HG03439 (cell line): ENCODE data around the gene ZNF320.
A peak's percentile ranks its signal among the peaks of the same experiment; 100 is the strongest.
"Not testable (repeated sequence)": the region's sequence is repeated elsewhere in the genome, so short reads cannot be mapped to it uniquely, and the experiment has no call there.

ENCODE experiments used
- ATAC-seq: cut with Tn5 transposase; IDR thresholded peaks from one replicate; pipeline ENCODE4 v1.9.1; 2021; ENCODE audit warnings: mild to moderate bottlenecking, moderate library complexity; ENCODE audit not compliant: unreplicated experiment

Gene ZNF320

GRCh38 chr19:52922841-52923777 is 25.7 kb upstream of the ZNF320 start, which contains the start of gene ZNF888:
TSS of gene ZNF888 (minus strand) at chr19:52923428. CDS start at chr19:52917873, 5,555 bp downstream.
- peak; percentile 93 for ATAC-seq

- ATAC-seq = no peak
Measured at GRCh38 chr19:52917531-52917930, 20.1 kb upstream of the ZNF320 start.

GRCh38 chr19:52910648-52911047 is 13.2 kb upstream of the ZNF320 start:
- ATAC-seq = no peak

- not testable (repeated sequence) for ATAC-seq
Measured at GRCh38 chr19:52904052-52904780, 6.8 kb upstream of the ZNF320 start.

GRCh38 chr19:52901842-52902241 is 4.4 kb upstream of the ZNF320 start:
- ATAC-seq = no peak

- ATAC-seq = not testable (repeated sequence)
Measured at GRCh38 chr19:52898596-52898995, 1.2 kb upstream of the ZNF320 start.

GRCh38 chr19:52898101-52898500 is 666 bp upstream of the ZNF320 start:
- ATAC-seq = no peak

- peak; percentile 22 for ATAC-seq
Measured at GRCh38 chr19:52896431-52897137, 851 bp downstream of the ZNF320 start.

GRCh38 chr19:52891336-52891735 is 6.1 kb downstream of the ZNF320 start:
- ATAC-seq = no peak

- ATAC-seq = no peak
Measured at GRCh38 chr19:52889931-52890330, 7.5 kb downstream of the ZNF320 start.

- no peak for ATAC-seq
Measured at GRCh38 chr19:52889076-52889475, 8.4 kb downstream of the ZNF320 start.

- ATAC-seq = no peak
Measured at GRCh38 chr19:52880895-52881389, 16.5 kb downstream of the ZNF320 start.

- not testable (repeated sequence) for ATAC-seq
Measured at GRCh38 chr19:52872996-52873395, 24.4 kb downstream of the ZNF320 start.

GRCh38 chr19:52871466-52871865 is 26.0 kb downstream of the ZNF320 start:
- no peak for ATAC-seq

- ATAC-seq = not testable (repeated sequence)
Measured at GRCh38 chr19:52868031-52868430, 29.4 kb downstream of the ZNF320 start.

- ATAC-seq = peak; percentile 96
Measured at GRCh38 chr19:52857378-52858191, 39.9 kb downstream of the ZNF320 start, which contains the start of gene ZNF468. TSS of gene ZNF468 (minus strand) at chr19:52857619. CDS start at chr19:52854272, 3,347 bp downstream.

- ATAC-seq = not testable (repeated sequence)
Measured at GRCh38 chr19:52856540-52857377, 40.7 kb downstream of the ZNF320 start.
